ENCODE data around the gene NIN.
A peak's percentile ranks its signal among the peaks of the same experiment; 100 is the strongest.

The NIN gene

GRCh38 chr14:50773632-50774541, 57.1 kb downstream of the NIN start:
- H3K27me3 Mint-ChIP-seq, result no peaks in the 10 kb centered on the region
- H3K4me1 Mint-ChIP-seq (ENCODE audit: low read depth), result peaks cover 24% of the 10 kb centered on the region
- peaks cover 72% of the 10 kb centered on the region for H3K36me3 Mint-ChIP-seq (ENCODE audit: low read depth)
- H3K9me3 Mint-ChIP-seq, result no peaks in the 10 kb centered on the region
- H3K27ac Mint-ChIP-seq, result peak overlapping the region; percentile 13
- H3K4me3 Mint-ChIP-seq, result no peak overlapping the region

DNA sequence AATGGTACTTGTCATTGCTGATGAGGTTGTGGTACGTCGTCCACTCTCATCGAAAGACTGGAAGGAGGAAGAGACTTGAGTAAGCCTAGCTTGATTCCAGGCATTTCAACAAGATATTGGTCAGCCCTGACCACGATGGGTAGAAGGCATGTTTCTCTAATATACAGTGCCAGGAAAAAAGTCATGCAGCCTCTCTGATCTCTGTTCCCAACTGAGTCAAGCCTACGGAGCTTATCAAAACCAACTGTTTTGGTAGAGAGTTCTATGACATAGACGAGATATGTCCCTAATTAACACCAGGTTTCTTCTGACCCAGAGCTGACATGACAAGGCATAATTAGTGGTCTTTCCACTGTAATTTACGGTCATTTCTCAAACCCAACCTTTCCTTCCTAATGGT, 58.5 kb downstream of the NIN start:
- Mint-ChIP-seq H3K27ac (no peak overlapping the region), H3K9me3 (no peaks in the 10 kb centered on the region), H3K4me1 (ENCODE audit: low read depth) (peaks cover 18% of the 10 kb centered on the region), H3K27me3 (no peaks in the 10 kb centered on the region), H3K36me3 (ENCODE audit: low read depth) (peaks cover 83% of the 10 kb centered on the region), H3K4me3 (no peak overlapping the region)

GRCh38 chr14:50770586-50770985, 60.4 kb downstream of the NIN start:
- Mint-ChIP-seq H3K27me3 (no peaks in the 10 kb centered on the region), H3K9me3 (no peaks in the 10 kb centered on the region), H3K36me3 (ENCODE audit: low read depth) (peaks cover 88% of the 10 kb centered on the region), H3K4me1 (ENCODE audit: low read depth) (peaks cover 18% of the 10 kb centered on the region), H3K27ac (no peak overlapping the region), H3K4me3 (no peak overlapping the region)

DNA sequence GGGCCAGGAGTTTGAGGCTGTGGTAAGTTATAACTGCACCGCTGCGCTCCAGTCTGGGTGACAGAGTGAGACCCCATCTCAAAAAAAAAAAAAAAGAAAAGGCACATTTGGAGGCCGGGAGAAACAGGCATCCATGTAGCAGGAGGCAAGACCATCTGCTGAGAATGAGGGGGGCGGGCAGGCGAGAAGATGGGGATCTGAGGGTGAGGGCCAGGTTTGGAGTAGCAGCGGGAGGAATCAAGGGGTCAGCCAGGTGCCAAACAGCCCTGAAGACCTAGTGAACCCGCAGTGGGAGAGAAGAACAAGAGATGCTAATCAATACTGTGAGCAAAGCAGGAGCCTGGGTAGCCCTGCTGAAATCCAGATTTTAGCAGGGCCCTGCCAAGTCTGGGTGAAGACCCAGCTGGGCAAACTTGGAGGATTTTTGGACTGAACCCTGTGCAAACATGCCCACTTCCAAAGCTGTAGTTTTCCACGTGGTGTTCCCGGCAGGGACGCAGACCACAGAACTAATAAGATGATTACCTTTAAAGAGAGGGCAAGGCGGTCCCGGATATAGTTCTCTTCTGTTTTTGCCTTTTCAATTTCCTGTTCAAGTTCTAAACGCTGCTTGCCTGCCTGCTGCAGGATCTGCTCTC, 61.0 kb downstream of the NIN start:
- Mint-ChIP-seq H3K4me1 (ENCODE audit: low read depth) (peaks cover 15% of the 10 kb centered on the region), H3K9me3 (no peaks in the 10 kb centered on the region), H3K36me3 (ENCODE audit: low read depth) (peaks cover 88% of the 10 kb centered on the region), H3K4me3 (no peak overlapping the region), H3K27me3 (no peaks in the 10 kb centered on the region), H3K27ac (no peak overlapping the region)

DNA sequence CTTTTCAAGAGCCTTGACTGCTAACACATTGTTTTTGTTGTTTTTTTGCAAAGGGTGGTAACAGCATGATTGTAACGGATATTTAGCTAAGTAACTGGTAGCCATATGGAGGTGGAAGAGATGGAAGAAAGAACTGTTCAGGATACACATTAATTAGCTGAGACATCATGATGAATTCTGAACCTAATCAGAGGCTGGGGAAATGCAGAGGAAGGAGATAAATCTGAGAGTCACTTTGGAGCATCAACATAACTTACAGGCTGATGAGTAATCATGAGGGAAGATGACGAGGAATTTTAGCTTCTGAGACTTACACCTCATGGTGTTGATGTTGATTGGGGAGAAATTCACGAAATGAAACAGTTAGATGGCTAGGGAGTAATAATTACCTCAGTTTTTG, 62.3 kb downstream of the NIN start:
- H3K27me3 Mint-ChIP-seq, result no peaks in the 10 kb centered on the region
- H3K4me1 Mint-ChIP-seq (ENCODE audit: low read depth), result peaks cover 4% of the 10 kb centered on the region
- H3K27ac Mint-ChIP-seq, result peak overlapping the region; percentile 0
- peaks cover 87% of the 10 kb centered on the region for H3K36me3 Mint-ChIP-seq (ENCODE audit: low read depth)
- no peak overlapping the region for H3K4me3 Mint-ChIP-seq
- H3K9me3 Mint-ChIP-seq, result no peaks in the 10 kb centered on the region

DNA sequence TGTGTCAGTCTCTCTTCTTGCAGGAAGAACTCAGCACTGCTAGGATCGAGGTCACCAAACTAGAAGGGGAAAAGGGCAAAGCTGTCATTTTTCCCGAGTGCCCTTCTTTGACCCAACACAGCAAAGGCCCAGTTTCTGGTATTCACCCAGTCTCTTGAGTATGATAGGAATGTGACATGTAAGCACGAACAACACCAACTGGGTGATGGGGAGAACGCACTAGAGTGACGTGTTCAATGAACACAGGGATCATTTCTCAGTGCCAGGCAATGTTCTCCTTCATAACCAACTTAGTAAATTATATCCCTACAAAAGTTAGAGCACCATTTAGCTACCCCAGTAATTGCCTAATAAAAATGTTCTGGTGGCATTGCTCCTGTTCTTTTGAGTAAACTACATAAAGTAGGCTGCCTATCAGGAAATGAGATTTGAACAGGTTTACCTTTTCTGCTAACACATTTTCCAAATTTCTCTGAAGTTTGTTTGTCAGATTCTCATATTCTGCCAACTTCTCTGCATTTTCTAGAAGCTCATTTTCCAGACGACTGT, 64.5 kb downstream of the NIN start:
- Mint-ChIP-seq H3K27me3 (no peaks in the 10 kb centered on the region), H3K9me3 (no peaks in the 10 kb centered on the region), H3K27ac (no peak overlapping the region), H3K4me3 (no peak overlapping the region), H3K36me3 (ENCODE audit: low read depth) (peaks cover 88% of the 10 kb centered on the region), H3K4me1 (ENCODE audit: low read depth) (peaks cover 25% of the 10 kb centered on the region)

DNA sequence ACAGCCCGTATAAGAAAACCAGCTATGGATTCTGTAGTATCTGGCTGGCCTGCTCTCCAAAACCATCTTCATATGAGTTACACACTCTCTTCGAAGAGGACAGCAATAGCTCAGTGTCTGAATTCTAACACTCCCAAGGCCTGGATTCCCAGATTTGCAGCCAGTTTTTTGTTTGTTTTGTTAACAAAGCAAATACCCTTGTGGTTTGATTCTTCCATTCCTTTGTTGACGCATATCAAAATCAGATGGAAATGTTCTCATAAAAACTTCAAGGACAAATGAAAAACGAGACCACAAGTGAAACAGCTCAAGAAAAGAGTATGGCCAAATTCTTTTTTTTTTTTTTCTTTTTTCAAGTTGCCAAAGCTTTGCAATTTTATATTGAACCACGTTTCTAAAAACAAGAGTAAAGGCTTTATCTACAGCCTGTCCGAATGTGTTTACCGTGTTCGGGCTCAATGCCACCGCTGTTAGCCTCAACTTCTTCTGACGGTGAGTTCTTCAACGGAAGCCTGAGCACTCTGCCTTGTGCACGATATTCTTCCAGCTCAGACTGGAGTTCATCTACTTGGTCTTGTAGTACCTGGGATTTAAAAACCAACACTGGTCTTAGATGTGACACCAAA, 67.5 kb downstream of the NIN start:
- peak overlapping the region; percentile 76 for H3K27ac Mint-ChIP-seq

GRCh38 chr14:50762931-50763300, 68.0 kb downstream of the NIN start:
- peak overlapping the region; percentile 86 for H3K27ac Mint-ChIP-seq
- H3K27me3 Mint-ChIP-seq, result no peaks in the 10 kb centered on the region
- H3K4me1 Mint-ChIP-seq (ENCODE audit: low read depth), result peaks cover 31% of the 10 kb centered on the region
- H3K36me3 Mint-ChIP-seq (ENCODE audit: low read depth), result peaks cover 73% of the 10 kb centered on the region
- H3K4me3 Mint-ChIP-seq, result no peak overlapping the region
- H3K9me3 Mint-ChIP-seq, result no peaks in the 10 kb centered on the region

More for the DNA sequence above, 67.5 kb downstream of the NIN start:
- Mint-ChIP-seq H3K4me1 (ENCODE audit: low read depth) (peaks cover 31% of the 10 kb centered on the region), H3K36me3 (ENCODE audit: low read depth) (peaks cover 78% of the 10 kb centered on the region), H3K9me3 (no peaks in the 10 kb centered on the region), H3K27me3 (no peaks in the 10 kb centered on the region), H3K4me3 (no peak overlapping the region)

DNA sequence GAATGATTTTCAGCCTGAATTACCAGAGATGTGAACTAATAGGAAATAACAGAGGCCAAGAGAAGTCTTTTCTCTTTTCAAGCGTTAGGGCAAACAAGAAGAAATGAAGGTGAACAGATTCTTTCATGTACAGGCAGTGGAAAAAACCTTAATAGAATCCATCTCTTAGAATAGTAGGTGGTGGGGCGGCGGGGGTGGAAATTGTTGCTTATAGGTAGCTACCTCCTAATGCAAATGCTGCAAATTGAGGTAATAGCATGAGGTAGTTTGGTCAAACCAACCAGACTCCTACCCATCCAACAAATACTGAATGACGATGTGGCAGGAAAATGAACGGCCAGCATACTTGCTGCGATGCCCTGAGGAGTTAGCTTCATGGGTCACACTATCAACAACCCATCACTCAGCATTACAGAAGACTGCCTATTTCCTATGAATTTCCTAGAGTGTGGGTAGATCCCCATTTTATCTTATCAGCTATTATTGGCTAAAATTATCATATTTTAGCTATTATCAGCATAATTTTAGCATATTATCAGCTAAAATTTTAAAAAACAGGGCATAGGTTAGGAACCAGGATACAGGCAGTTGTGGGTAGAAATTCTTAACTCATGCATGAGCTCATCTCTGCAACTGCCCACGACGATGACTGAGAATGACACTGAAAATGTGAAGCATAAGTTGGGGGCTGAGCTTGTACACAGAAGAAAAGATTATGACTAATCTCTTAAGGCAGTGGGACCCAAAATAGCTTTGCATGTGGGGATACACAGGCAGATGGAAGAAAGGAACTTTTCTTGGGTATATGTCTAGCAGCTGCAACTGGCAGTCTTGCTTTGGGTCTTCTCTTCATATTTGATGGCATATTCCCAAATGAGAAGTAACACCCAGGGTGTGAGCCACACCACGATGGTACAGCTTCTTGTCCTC, 68.7 kb downstream of the NIN start:
- H3K27me3 Mint-ChIP-seq, result no peaks in the 10 kb centered on the region
- H3K9me3 Mint-ChIP-seq, result no peaks in the 10 kb centered on the region
- H3K4me1 Mint-ChIP-seq (ENCODE audit: low read depth), result peaks cover 31% of the 10 kb centered on the region
- peak overlapping the region; percentile 46 for H3K4me3 Mint-ChIP-seq
- peaks cover 71% of the 10 kb centered on the region for H3K36me3 Mint-ChIP-seq (ENCODE audit: low read depth)
- H3K27ac Mint-ChIP-seq, result peak overlapping the region; percentile 86

DNA sequence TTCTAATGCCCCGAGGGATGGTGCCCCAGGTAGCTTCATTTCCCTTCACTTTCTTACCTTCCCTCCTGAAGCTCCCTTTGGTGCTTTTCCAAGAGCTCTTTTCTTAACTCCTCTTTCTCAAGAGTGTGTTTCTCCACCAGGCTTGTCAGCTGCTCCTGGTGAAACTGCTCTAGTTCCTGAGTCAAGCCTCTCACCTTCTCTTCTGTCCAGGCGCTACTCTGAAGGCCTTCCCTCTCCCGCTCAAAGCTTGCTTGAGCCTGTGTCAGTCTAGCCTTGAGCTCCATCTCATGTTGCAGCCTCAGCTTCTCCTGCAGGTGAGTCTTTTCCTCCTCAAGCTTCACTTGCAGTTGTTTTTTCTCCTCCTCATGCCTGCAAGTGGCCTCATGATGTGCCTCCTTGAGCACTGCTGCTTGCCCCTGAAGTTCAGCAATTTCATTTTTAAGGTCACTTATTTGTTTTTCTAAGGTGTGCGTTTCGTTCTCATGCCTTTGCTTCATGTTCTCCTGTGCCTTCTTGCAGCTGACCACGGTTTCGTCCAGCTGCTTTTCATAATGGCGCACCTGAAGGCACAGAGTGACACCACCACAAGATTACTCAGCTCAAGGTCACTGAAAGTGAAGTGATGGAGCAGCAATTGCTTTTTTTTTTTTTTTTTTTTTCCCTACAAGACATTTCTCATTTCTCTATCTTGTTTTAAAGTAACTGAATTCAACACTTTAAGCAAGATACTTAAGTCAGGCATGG, 71.0 kb downstream of the NIN start:
- Mint-ChIP-seq H3K9me3 (no peaks in the 10 kb centered on the region), H3K4me3 (no peak overlapping the region), H3K27ac (peak overlapping the region; percentile 27), H3K36me3 (ENCODE audit: low read depth) (peaks cover 51% of the 10 kb centered on the region), H3K4me1 (ENCODE audit: low read depth) (peaks cover 31% of the 10 kb centered on the region), H3K27me3 (no peaks in the 10 kb centered on the region)

- Mint-ChIP-seq H3K27ac (no peak overlapping the region), H3K9me3 (no peaks in the 10 kb centered on the region), H3K36me3 (ENCODE audit: low read depth) (peaks cover 44% of the 10 kb centered on the region), H3K27me3 (no peaks in the 10 kb centered on the region), H3K4me3 (no peak overlapping the region), H3K4me1 (ENCODE audit: low read depth) (peaks cover 31% of the 10 kb centered on the region)
Observed at GRCh38 chr14:50758945-50759344, 72.0 kb downstream of the NIN start.

DNA sequence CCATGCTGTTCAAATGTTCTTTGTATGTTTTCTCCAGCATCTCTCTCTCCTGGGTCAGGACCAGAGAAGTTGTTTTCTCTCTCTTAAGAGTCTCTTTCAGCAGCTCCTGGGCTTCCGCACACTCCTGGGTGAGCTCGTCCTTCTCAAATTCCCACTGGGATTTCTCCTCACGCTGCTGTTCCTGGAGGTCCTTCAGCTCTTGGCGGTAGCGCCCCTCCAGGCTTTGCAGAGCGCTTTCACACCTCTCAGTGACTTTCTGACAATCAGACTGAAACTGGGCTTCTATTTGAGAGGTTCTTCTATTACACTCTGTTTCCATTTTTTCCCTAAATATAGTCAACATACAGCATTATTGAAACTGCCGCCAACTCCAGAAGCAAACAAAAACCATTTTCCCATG, 72.7 kb downstream of the NIN start:
- H3K27me3 Mint-ChIP-seq, result no peaks in the 10 kb centered on the region
- peaks cover 25% of the 10 kb centered on the region for H3K4me1 Mint-ChIP-seq (ENCODE audit: low read depth)
- no peaks in the 10 kb centered on the region for H3K9me3 Mint-ChIP-seq
- H3K36me3 Mint-ChIP-seq (ENCODE audit: low read depth), result peaks cover 45% of the 10 kb centered on the region
- no peak overlapping the region for H3K27ac Mint-ChIP-seq
- H3K4me3 Mint-ChIP-seq, result no peak overlapping the region

- Mint-ChIP-seq H3K4me1 (ENCODE audit: low read depth) (peaks cover 19% of the 10 kb centered on the region), H3K36me3 (ENCODE audit: low read depth) (peaks cover 39% of the 10 kb centered on the region), H3K4me3 (no peak overlapping the region), H3K9me3 (no peaks in the 10 kb centered on the region), H3K27ac (no peak overlapping the region), H3K27me3 (no peaks in the 10 kb centered on the region)
Observed at GRCh38 chr14:50757702-50758101, 73.3 kb downstream of the NIN start.

- H3K4me3 Mint-ChIP-seq, result no peak overlapping the region
- no peaks in the 10 kb centered on the region for H3K9me3 Mint-ChIP-seq
- H3K36me3 Mint-ChIP-seq (ENCODE audit: low read depth), result peaks cover 38% of the 10 kb centered on the region
- H3K27ac Mint-ChIP-seq, result no peak overlapping the region
- H3K4me1 Mint-ChIP-seq (ENCODE audit: low read depth), result peaks cover 5% of the 10 kb centered on the region
- H3K27me3 Mint-ChIP-seq, result no peaks in the 10 kb centered on the region
Observed at GRCh38 chr14:50756300-50756699, 74.7 kb downstream of the NIN start.

Data from stimulated activated naive CD8-positive, alpha-beta T cell treated with anti-CD3 and anti-CD28 coated beads, Interleukin-15, Interleukin-2, amounts not matched to agents 100 ng/mL and 50 ng/mL, for 24 hours (primary cell).